Purkinje cell (primary cell): Measurements from ENCODE around the gene CHRNA7. TPM values are rescaled to one million over a fixed set of nuclear protein-coding genes. Genes with fewer than 3 reads are reported as not detected.

Source experiments
- polyA plus RNA-seq: library from polyadenylated mRNA; unstranded; fragments of >200 nt; fragmentation: Nextera tagmentation; gene quantifications from 2 replicates; pipeline ENCODE4 v1.2.1, GENCODE V29; 2014

CHRNA7 gene
- 1.7 TPM in 1 of 2 replicates, not detected in the other for polyA plus RNA-seq

GRCh38 chr15:32029862-32030781 lies at the start of gene CHRNA7:
CHRNA7 (plus strand) TSS chr15:32030515; CDS start chr15:32030595, 80 bp downstream.

Other genes with a start within 250 kb of the CHRNA7 start
- gene OTUD7A, start 159.8 kb upstream of the CHRNA7 start, polyA plus RNA-seq: 0.63 and 3.9 TPM in 2 replicates